Right lobe of liver (tissue), 6 donors: ENCODE data around the gene PHKB. TPM values are rescaled to one million over a fixed set of nuclear protein-coding genes. Genes with fewer than 3 reads are reported as not detected.
"Not testable (repeated sequence)": the region's sequence is repeated elsewhere in the genome, so short reads cannot be mapped to it uniquely, and the experiment has no call there.

Experiments
- ATAC-seq, 4 donors: fragments of 200-7000 bp; cut with Tn5 transposase; one replicate each; pipeline ENCODE4 v1.9.1; 2020; ENCODE audit warnings: mild to moderate bottlenecking in 4 of 4, moderate library complexity in 4 of 4
- DNase-seq, 3 donors: peaks; one replicate each; pipeline ENCODE4 v3.0.0-alpha.2; 2020
- H3K27ac ChIP-seq, 3 donors: fragments of 200-600 bp; one replicate each; pipeline ENCODE4 v1.8.0; 2022
- H3K27me3 ChIP-seq, 2 donors: fragments of 200-600 bp; one replicate each; pipeline ENCODE4 v1.8.0; 2022
- H3K36me3 ChIP-seq, 4 donors: fragments of 200-600 bp; sonication (generic) in 1 of 4; one replicate each; pipeline versions ENCODE4 v1.5.1 to v1.8.0; 2017 to 2022; ENCODE audit warnings: control low read depth in 1 of 4
- H3K4me1 ChIP-seq, 4 donors: fragments of 200-600 bp; sonication (generic) in 1 of 4; one replicate each; pipeline versions ENCODE4 v1.5.1 to v1.8.0; 2017 to 2022; ENCODE audit warnings: control low read depth in 1 of 4
- H3K4me3 ChIP-seq, 3 donors: fragments of 200-600 bp; one replicate each; pipeline ENCODE4 v1.8.0; 2022
- H3K9me3 ChIP-seq, 4 donors: fragments of 200-600 bp; sonication (generic) in 1 of 4; one replicate each; pipeline versions ENCODE4 v1.5.1 to v1.8.0; 2017 to 2022; ENCODE audit warnings: control low read depth in 1 of 4
- POLR2A ChIP-seq: fragments of 450-650 bp; IDR thresholded peaks from one replicate; pipeline ENCODE4 v1.6.1; 2017; ENCODE audit warnings: antibody characterized with exemption, mild to moderate bottlenecking
- WGBS: methylation state at CpG from one replicate; pipeline ENCODE4 v1.1.6; 2018; ENCODE audit warnings: low coverage, low lambda C conversion rate; ENCODE audit not compliant: insufficient coverage; ENCODE audit errors: missing lambda C conversion rate; 5-methylcytosine and 5-hydroxymethylcytosine counted together
- intact Hi-C, 2 donors: fragments of 100-400 bp; cut with DNase I; formaldehyde crosslinking; loops; one replicate each; pipeline versions ENCODE4 v1.11.2 to v1.14.1; 2022
- total RNA-seq, 6 experiments: library from RNA; depleted of rRNA in 2 of 6; stranded (reverse); fragments of >200 nt in 2 of 6; fragmentation: NEBNext Ultra II Directional in 3 of 6; extraction: Animal tissue kit (Norgen Biotek cat#: 25700) in 3 of 6; gene quantifications; one replicate each; pipeline versions ENCODE4 v1.1.0 to v1.2.4, GENCODE V29; 2016 to 2023
- TF ChIP-seq, protein P1 (sequence below), 4 donors: fragments of 200-600 bp in 3 of 4; fragments of 450-650 bp in 1 of 4; IDR thresholded peaks; one replicate each; pipeline versions ENCODE4 v1.5.1 to v1.8.0; 2016 to 2022; ENCODE audit warnings: antibody characterized with exemption in 4 of 4, mild to moderate bottlenecking in 2 of 4
- donor health status: DM: no; HTN: yes; CAD: no.
- donor health status: DM: no; HTN: no; CAD: no.
- donor health status: DM: no; HTN: no; CAD: no.
- donor health status: DM: no; HTN: yes; CAD: no.
- donor health status: DM: no; HTN: yes; CAD: no.

The PHKB gene
- total RNA-seq, 6 experiments from 2014 or later = 28.9 to 45.3 (median 35.4) TPM

- no peak for TF ChIP-seq POLR2A
- TF ChIP-seq, protein P1, sequence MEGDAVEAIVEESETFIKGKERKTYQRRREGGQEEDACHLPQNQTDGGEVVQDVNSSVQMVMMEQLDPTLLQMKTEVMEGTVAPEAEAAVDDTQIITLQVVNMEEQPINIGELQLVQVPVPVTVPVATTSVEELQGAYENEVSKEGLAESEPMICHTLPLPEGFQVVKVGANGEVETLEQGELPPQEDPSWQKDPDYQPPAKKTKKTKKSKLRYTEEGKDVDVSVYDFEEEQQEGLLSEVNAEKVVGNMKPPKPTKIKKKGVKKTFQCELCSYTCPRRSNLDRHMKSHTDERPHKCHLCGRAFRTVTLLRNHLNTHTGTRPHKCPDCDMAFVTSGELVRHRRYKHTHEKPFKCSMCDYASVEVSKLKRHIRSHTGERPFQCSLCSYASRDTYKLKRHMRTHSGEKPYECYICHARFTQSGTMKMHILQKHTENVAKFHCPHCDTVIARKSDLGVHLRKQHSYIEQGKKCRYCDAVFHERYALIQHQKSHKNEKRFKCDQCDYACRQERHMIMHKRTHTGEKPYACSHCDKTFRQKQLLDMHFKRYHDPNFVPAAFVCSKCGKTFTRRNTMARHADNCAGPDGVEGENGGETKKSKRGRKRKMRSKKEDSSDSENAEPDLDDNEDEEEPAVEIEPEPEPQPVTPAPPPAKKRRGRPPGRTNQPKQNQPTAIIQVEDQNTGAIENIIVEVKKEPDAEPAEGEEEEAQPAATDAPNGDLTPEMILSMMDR (IDR thresholded peaks at IDR 0.05) = no peak
- Histone ChIP-seq H3K4me1 (no peaks in the 10 kb centered on the region), H3K9me3 (peaks cover 0 to 5% (median 2%) of the 10 kb centered on the region in 4 donors), H3K36me3 (no peaks in the 10 kb centered on the region), H3K4me3 (no peak overlapping the region), H3K27me3 (no peaks in the 10 kb centered on the region), H3K27ac (no peak overlapping the region)
- DNase-seq = no peak
- 91% methylated on average over 5 of the region's 11 CpGs for WGBS
- ATAC-seq = peak in 1 of 4 donors; percentile 17
- intact Hi-C loops = no loop called here
These were observed 92.9 kb downstream of the PHKB start for GRCh38 chr16:47553853-47554564.

- not testable (repeated sequence) for H3K27ac ChIP-seq, H3K36me3 ChIP-seq
These were observed 93.5 kb downstream of the PHKB start for GRCh38 chr16:47554587-47554986.

DNA sequence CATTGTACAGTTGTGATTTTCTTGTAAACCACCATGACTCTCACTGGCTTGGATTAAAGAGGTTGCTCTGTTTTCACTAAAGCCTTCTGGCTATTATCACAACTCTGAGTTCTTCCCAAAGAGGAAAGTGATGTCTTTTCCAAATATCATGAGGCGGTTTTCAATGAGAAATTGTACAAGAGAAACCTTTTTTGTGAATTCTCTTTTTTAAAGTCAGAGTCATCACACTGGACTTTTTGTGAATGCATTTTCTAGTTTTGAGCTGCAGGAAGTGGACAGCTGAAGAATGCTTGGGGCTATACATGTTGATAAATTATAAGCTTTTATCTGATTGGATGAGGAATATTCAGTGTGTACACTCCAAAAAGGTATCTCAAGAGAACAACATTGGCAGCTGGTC, 100.2 kb downstream of the PHKB start:
- Histone ChIP-seq H3K27ac (no peak overlapping the region), H3K27me3 (no peaks in the 10 kb centered on the region), H3K36me3 (no peaks in the 10 kb centered on the region), H3K9me3 (no peaks in the 10 kb centered on the region), H3K4me1 (no peaks in the 10 kb centered on the region), H3K4me3 (no peak overlapping the region)
- WGBS = 90% methylated on average over 1 of the region's 1 CpG
- no peak for DNase-seq
- intact Hi-C loops = no loop called here
- TF ChIP-seq POLR2A = no peak
- TF ChIP-seq, protein P1 (IDR thresholded peaks at IDR 0.05) = no peak
- no peak for ATAC-seq

More at GRCh38 chr16:47554587-47554986, 93.5 kb downstream of the PHKB start:
- intact Hi-C loops, H3K27me3 ChIP-seq, DNase-seq, H3K4me3 ChIP-seq, H3K9me3 ChIP-seq, ATAC-seq, H3K4me1 ChIP-seq: not testable (repeated sequence)
- WGBS = 90% methylated on average over 2 of the region's 8 CpGs

GRCh38 chr16:47562366-47562765, 101.2 kb downstream of the PHKB start:
- Histone ChIP-seq H3K9me3 (no peaks in the 10 kb centered on the region), H3K27me3 (no peaks in the 10 kb centered on the region), H3K4me3 (no peak overlapping the region), H3K27ac (no peak overlapping the region), H3K36me3 (no peaks in the 10 kb centered on the region), H3K4me1 (no peaks in the 10 kb centered on the region)
- DNase-seq (no peak), ATAC-seq (no peak)
- no peak for TF ChIP-seq POLR2A
- TF ChIP-seq, protein P1 (IDR thresholded peaks at IDR 0.05) = no peak
- intact Hi-C loops = no loop called here

DNA sequence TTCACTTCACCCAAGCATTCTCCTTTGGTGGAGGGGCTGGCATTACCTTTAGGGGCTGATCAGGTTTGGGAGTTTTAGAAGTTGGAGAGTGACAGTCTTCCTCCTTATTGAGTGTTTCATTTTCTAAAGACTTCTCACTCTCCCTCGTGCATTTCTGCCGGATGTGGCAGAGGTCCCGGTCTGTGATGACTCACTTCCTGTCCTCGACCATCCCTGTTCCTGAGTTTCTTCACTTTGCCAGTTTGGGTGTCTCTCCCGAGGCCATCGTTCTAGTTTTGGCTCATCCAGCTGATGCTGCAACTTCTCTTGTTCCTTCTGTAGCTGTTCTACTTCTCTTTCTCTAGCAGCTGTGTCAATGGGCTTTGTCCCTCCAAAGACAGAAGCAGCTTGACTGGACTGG, 104.3 kb downstream of the PHKB start:
- no peaks in the 10 kb centered on the region for H3K36me3 ChIP-seq
- no peaks in the 10 kb centered on the region for H3K9me3 ChIP-seq
- TF ChIP-seq POLR2A = no peak
- TF ChIP-seq, protein P1 (IDR thresholded peaks at IDR 0.05) = no peak
- no peak overlapping the region for H3K27ac ChIP-seq
- no peaks in the 10 kb centered on the region for H3K27me3 ChIP-seq
- 32% methylated on average over 6 of the region's 6 CpGs for WGBS
- H3K4me3 ChIP-seq = no peak overlapping the region
- H3K4me1 ChIP-seq = no peaks in the 10 kb centered on the region
- ATAC-seq (peak; percentile 46 to 75 (median 66)), DNase-seq (peak in 2 of 3 donors; percentile 33 to 55)
- intact Hi-C loops = no loop called here
